Measurements from ENCODE around the gene NKAIN2. TPM values are rescaled to one million over a fixed set of nuclear protein-coding genes. Genes with fewer than 3 reads are reported as not detected.

NKAIN2 gene
- total RNA-seq, 1 experiment from 2014 or later = not detected

- no peaks in the 10 kb centered on the region; the same call in 1 of the 2 replicates for H3K27me3 ChIP-seq (replicated peaks)
- no peak overlapping the region for H3K27ac ChIP-seq
- no peaks in the 10 kb centered on the region for H3K4me1 ChIP-seq (replicated peaks)
- no peaks in the 10 kb centered on the region for H3K36me3 ChIP-seq
- no peak overlapping the region for H3K4me3 ChIP-seq
- DNase-seq (ENCODE audit: low read depth in 1 of 2, low spot score in 2 of 2) = no peak
- H3K9me3 ChIP-seq (replicated peaks) = no peaks in the 10 kb centered on the region; the same call in 1 of the 2 replicates
Measured at GRCh38 chr6:124753562-124754105, 950.0 kb downstream of the NKAIN2 start.

GRCh38 chr6:124755321-124755720 lies 951.7 kb downstream of the NKAIN2 start:
- no peaks in the 10 kb centered on the region for H3K4me1 ChIP-seq (replicated peaks)
- DNase-seq (ENCODE audit: low read depth in 1 of 2, low spot score in 2 of 2) = no peak
- no peak overlapping the region for H3K4me3 ChIP-seq
- no peaks in the 10 kb centered on the region; the same call in 1 of the 2 replicates for H3K27me3 ChIP-seq (replicated peaks)
- no peaks in the 10 kb centered on the region for H3K36me3 ChIP-seq
- no peak overlapping the region for H3K27ac ChIP-seq
- no peaks in the 10 kb centered on the region; the same call in 1 of the 2 replicates for H3K9me3 ChIP-seq (replicated peaks)

- no peaks in the 10 kb centered on the region for H3K36me3 ChIP-seq
- no peak overlapping the region for H3K4me3 ChIP-seq
- no peaks in the 10 kb centered on the region for H3K4me1 ChIP-seq (replicated peaks)
- H3K9me3 ChIP-seq (replicated peaks) = no peaks in the 10 kb centered on the region; the same call in 1 of the 2 replicates
- no peak for DNase-seq (ENCODE audit: low read depth in 1 of 2, low spot score in 2 of 2)
- H3K27me3 ChIP-seq (replicated peaks) = no peaks in the 10 kb centered on the region
- H3K27ac ChIP-seq = no peak overlapping the region
Measured at GRCh38 chr6:124757560-124757959, 953.9 kb downstream of the NKAIN2 start.

- no peaks in the 10 kb centered on the region; the same call in 1 of the 2 replicates for H3K9me3 ChIP-seq (replicated peaks)
- no peak for DNase-seq (ENCODE audit: low read depth in 1 of 2, low spot score in 2 of 2)
- no peaks in the 10 kb centered on the region for H3K4me1 ChIP-seq (replicated peaks)
- H3K36me3 ChIP-seq = no peaks in the 10 kb centered on the region
- no peaks in the 10 kb centered on the region for H3K27me3 ChIP-seq (replicated peaks)
- H3K4me3 ChIP-seq = no peak overlapping the region
- H3K27ac ChIP-seq = no peak overlapping the region
Measured at GRCh38 chr6:124758663-124759062, 955.0 kb downstream of the NKAIN2 start.

GRCh38 chr6:124765280-124765679 lies 961.6 kb downstream of the NKAIN2 start:
- no peaks in the 10 kb centered on the region for H3K9me3 ChIP-seq (replicated peaks)
- no peaks in the 10 kb centered on the region for H3K36me3 ChIP-seq
- no peaks in the 10 kb centered on the region for H3K27me3 ChIP-seq (replicated peaks)
- no peak overlapping the region for H3K4me3 ChIP-seq
- H3K27ac ChIP-seq = no peak overlapping the region
- no peak for DNase-seq (ENCODE audit: low read depth in 1 of 2, low spot score in 2 of 2)
- H3K4me1 ChIP-seq (replicated peaks) = no peaks in the 10 kb centered on the region

GRCh38 chr6:124768224-124768623 lies 964.6 kb downstream of the NKAIN2 start:
- Histone ChIP-seq H3K36me3 (no peaks in the 10 kb centered on the region), H3K4me3 (no peak overlapping the region)
- no peak for DNase-seq (ENCODE audit: low read depth in 1 of 2, low spot score in 2 of 2)

GRCh38 chr6:124769811-124770544 lies 966.3 kb downstream of the NKAIN2 start:
- no peak for DNase-seq (ENCODE audit: low read depth in 1 of 2, low spot score in 2 of 2)
- Histone ChIP-seq H3K27me3 (replicated peaks) (no peaks in the 10 kb centered on the region), H3K9me3 (replicated peaks) (no peaks in the 10 kb centered on the region), H3K27ac (no peak overlapping the region), H3K4me3 (no peak overlapping the region), H3K4me1 (replicated peaks) (no peaks in the 10 kb centered on the region), H3K36me3 (no peaks in the 10 kb centered on the region)

More at GRCh38 chr6:124768224-124768623, 964.6 kb downstream of the NKAIN2 start:
- no peaks in the 10 kb centered on the region for H3K9me3 ChIP-seq (replicated peaks)
- H3K27me3 ChIP-seq (replicated peaks) = no peaks in the 10 kb centered on the region
- H3K27ac ChIP-seq = no peak overlapping the region
- H3K4me1 ChIP-seq (replicated peaks) = no peaks in the 10 kb centered on the region

- no peak overlapping the region for H3K4me3 ChIP-seq
- H3K27ac ChIP-seq = no peak overlapping the region
- H3K9me3 ChIP-seq (replicated peaks) = no peaks in the 10 kb centered on the region
- H3K36me3 ChIP-seq = no peaks in the 10 kb centered on the region
- H3K4me1 ChIP-seq (replicated peaks) = no peaks in the 10 kb centered on the region
- no peak for DNase-seq (ENCODE audit: low read depth in 1 of 2, low spot score in 2 of 2)
- H3K27me3 ChIP-seq (replicated peaks) = no peaks in the 10 kb centered on the region
Measured at GRCh38 chr6:124770784-124771183, 967.1 kb downstream of the NKAIN2 start.

- no peaks in the 10 kb centered on the region for H3K4me1 ChIP-seq (replicated peaks)
- H3K36me3 ChIP-seq = no peaks in the 10 kb centered on the region
- no peaks in the 10 kb centered on the region for H3K9me3 ChIP-seq (replicated peaks)
- no peak overlapping the region for H3K4me3 ChIP-seq
- H3K27me3 ChIP-seq (replicated peaks) = no peaks in the 10 kb centered on the region
- no peak overlapping the region for H3K27ac ChIP-seq
- no peak for DNase-seq (ENCODE audit: low read depth in 1 of 2, low spot score in 2 of 2)
Measured at GRCh38 chr6:124772733-124773319, 969.2 kb downstream of the NKAIN2 start.

GRCh38 chr6:124775121-124775520 lies 971.5 kb downstream of the NKAIN2 start:
- H3K27me3 ChIP-seq (replicated peaks) = no peaks in the 10 kb centered on the region
- no peaks in the 10 kb centered on the region for H3K36me3 ChIP-seq
- H3K27ac ChIP-seq = no peak overlapping the region
- H3K9me3 ChIP-seq (replicated peaks) = no peaks in the 10 kb centered on the region
- no peaks in the 10 kb centered on the region for H3K4me1 ChIP-seq (replicated peaks)
- no peak overlapping the region for H3K4me3 ChIP-seq
- no peak for DNase-seq (ENCODE audit: low read depth in 1 of 2, low spot score in 2 of 2)

- H3K9me3 ChIP-seq (replicated peaks) = no peaks in the 10 kb centered on the region
- DNase-seq (ENCODE audit: low read depth in 1 of 2, low spot score in 2 of 2) = no peak
- no peaks in the 10 kb centered on the region for H3K4me1 ChIP-seq (replicated peaks)
- no peak overlapping the region for H3K27ac ChIP-seq
- H3K4me3 ChIP-seq = no peak overlapping the region
- 0 out of 2 replicates have a peak, but pooled peaks cover 3% of the 10 kb centered on the region for H3K27me3 ChIP-seq (replicated peaks)
- H3K36me3 ChIP-seq = no peaks in the 10 kb centered on the region
Measured at GRCh38 chr6:124777863-124778262, 974.2 kb downstream of the NKAIN2 start.

GRCh38 chr6:124780623-124781022 lies 977.0 kb downstream of the NKAIN2 start:
- DNase-seq (ENCODE audit: low read depth in 1 of 2, low spot score in 2 of 2) = no peak

GRCh38 chr6:124783344-124783743 lies 979.7 kb downstream of the NKAIN2 start:
- Histone ChIP-seq H3K9me3 (replicated peaks) (no peaks in the 10 kb centered on the region), H3K36me3 (no peaks in the 10 kb centered on the region), H3K27me3 (replicated peaks) (0 out of 2 replicates have a peak, but pooled peaks cover 5% of the 10 kb centered on the region), H3K27ac (no peak overlapping the region), H3K4me1 (replicated peaks) (no peaks in the 10 kb centered on the region), H3K4me3 (no peak overlapping the region)
- DNase-seq (ENCODE audit: low read depth in 1 of 2, low spot score in 2 of 2) = no peak

More at GRCh38 chr6:124780623-124781022, 977.0 kb downstream of the NKAIN2 start:
- 0 out of 2 replicates have a peak, but pooled peaks cover 5% of the 10 kb centered on the region for H3K27me3 ChIP-seq (replicated peaks)
- H3K4me1 ChIP-seq (replicated peaks) = no peaks in the 10 kb centered on the region
- no peaks in the 10 kb centered on the region for H3K36me3 ChIP-seq
- no peak overlapping the region for H3K27ac ChIP-seq
- no peak overlapping the region for H3K4me3 ChIP-seq
- no peaks in the 10 kb centered on the region for H3K9me3 ChIP-seq (replicated peaks)

- Histone ChIP-seq H3K4me1 (replicated peaks) (no peaks in the 10 kb centered on the region), H3K27me3 (replicated peaks) (no peaks in the 10 kb centered on the region), H3K27ac (no peak overlapping the region), H3K4me3 (no peak overlapping the region), H3K36me3 (no peaks in the 10 kb centered on the region), H3K9me3 (replicated peaks) (no peaks in the 10 kb centered on the region)
- DNase-seq (ENCODE audit: low read depth in 1 of 2, low spot score in 2 of 2) = no peak
Measured at GRCh38 chr6:124791156-124791555, 987.5 kb downstream of the NKAIN2 start.
